Measurements from ENCODE around the gene E2F8.
A peak's percentile ranks its signal among the peaks of the same experiment; 100 is the strongest.

E2F8 gene

GRCh38 chr11:19208181-19208580, 32.6 kb downstream of the E2F8 start:
- 83% methylated on average over 2 of the region's 2 CpGs for WGBS

GRCh38 chr11:19204836-19205235, 35.9 kb downstream of the E2F8 start:
- H2AFZ ChIP-seq (ENCODE audit: low read depth, low read length) = no peak overlapping the region
- H3K27ac ChIP-seq (ENCODE audit: low read length, poor library complexity, severe bottlenecking) = no peak overlapping the region
- no peaks in the 10 kb centered on the region for H3K36me3 ChIP-seq (ENCODE audit: control insufficient read depth in 1 of 2, insufficient read depth in 2 of 2, low read depth in 1 of 2, low read length in 2 of 2)
- H2AK5ac ChIP-seq (ENCODE audit: low read length, severe bottlenecking) = no peak overlapping the region
- H3K79me1 ChIP-seq (replicated peaks; ENCODE audit: low read length, poor library complexity, severe bottlenecking) = no peaks in the 10 kb centered on the region
- H4K91ac ChIP-seq (ENCODE audit: low read length) = no peak overlapping the region
- no peak overlapping the region for H2BK12ac ChIP-seq (ENCODE audit: low read length in 2 of 2)
- peaks cover 12 to 39% of the 10 kb centered on the region in 2 experiments for H3K27me3 ChIP-seq (ENCODE audit: control insufficient read depth in 1 of 2, insufficient read depth in 1 of 2, low read length in 2 of 2)
- H3K4me3 ChIP-seq (ENCODE audit: insufficient read depth in 1 of 2, low read depth in 1 of 2, low read length in 2 of 2) = no peak overlapping the region
- no peak overlapping the region for H3K23ac ChIP-seq (ENCODE audit: low read length in 2 of 2)
- H3K4me1 ChIP-seq (ENCODE audit: control insufficient read depth, insufficient read depth, low read depth, low read length) = no peaks in the 10 kb centered on the region
- H4K8ac ChIP-seq (ENCODE audit: low read length) = no peak overlapping the region
- H3K9ac ChIP-seq (ENCODE audit: low read length) = no peak overlapping the region
- H3K4ac ChIP-seq (ENCODE audit: low read depth in 1 of 2, low read length in 2 of 2) = no peak overlapping the region
- no peak overlapping the region for H3K14ac ChIP-seq (ENCODE audit: low read length in 2 of 2)
- no peaks in the 10 kb centered on the region for H3K9me3 ChIP-seq (ENCODE audit: control insufficient read depth, low read length)
- no peak for DNase-seq
- H2BK120ac ChIP-seq (ENCODE audit: low read depth, low read length) = no peak overlapping the region
- H3K4me2 ChIP-seq (ENCODE audit: low read length, poor library complexity, severe bottlenecking) = no peak overlapping the region
- no CpG with 5 or more reads among the region's 5 CpGs for WGBS
- H3K18ac ChIP-seq (ENCODE audit: low read depth in 1 of 2, low read length in 2 of 2) = no peak overlapping the region
- no peak overlapping the region for H2BK5ac ChIP-seq (ENCODE audit: low read depth, low read length, poor library complexity, severe bottlenecking)
- no peak overlapping the region for H2BK15ac ChIP-seq (ENCODE audit: low read depth, poor library complexity, severe bottlenecking)

More at GRCh38 chr11:19208181-19208580, 32.6 kb downstream of the E2F8 start:
- Histone ChIP-seq H3K36me3 (ENCODE audit: control insufficient read depth in 1 of 2, insufficient read depth in 2 of 2, low read depth in 1 of 2, low read length in 2 of 2) (no peaks in the 10 kb centered on the region), H2AK5ac (ENCODE audit: low read length, severe bottlenecking) (no peak overlapping the region), H3K23ac (ENCODE audit: low read length in 2 of 2) (no peak overlapping the region), H3K9ac (ENCODE audit: low read length) (no peak overlapping the region), H3K4me3 (ENCODE audit: insufficient read depth in 1 of 2, low read depth in 1 of 2, low read length in 2 of 2) (no peak overlapping the region), H2BK12ac (ENCODE audit: low read length in 2 of 2) (no peak overlapping the region), H2BK15ac (ENCODE audit: low read depth, poor library complexity, severe bottlenecking) (no peak overlapping the region), H2BK5ac (ENCODE audit: low read depth, low read length, poor library complexity, severe bottlenecking) (no peak overlapping the region), H3K4me2 (ENCODE audit: low read length, poor library complexity, severe bottlenecking) (no peak overlapping the region), H4K91ac (ENCODE audit: low read length) (no peak overlapping the region), H3K18ac (ENCODE audit: low read depth in 1 of 2, low read length in 2 of 2) (no peak overlapping the region), H3K79me1 (replicated peaks; ENCODE audit: low read length, poor library complexity, severe bottlenecking) (no peaks in the 10 kb centered on the region), H3K4ac (ENCODE audit: low read depth in 1 of 2, low read length in 2 of 2) (no peak overlapping the region), H3K27ac (ENCODE audit: low read length, poor library complexity, severe bottlenecking) (no peak overlapping the region), H2AFZ (ENCODE audit: low read depth, low read length) (no peak overlapping the region), H3K27me3 (ENCODE audit: control insufficient read depth in 1 of 2, insufficient read depth in 1 of 2, low read length in 2 of 2) (peaks cover 13 to 58% of the 10 kb centered on the region in 2 experiments), H3K4me1 (ENCODE audit: control insufficient read depth, insufficient read depth, low read depth, low read length) (no peaks in the 10 kb centered on the region), H2BK120ac (ENCODE audit: low read depth, low read length) (no peak overlapping the region), H3K14ac (ENCODE audit: low read length in 2 of 2) (no peak overlapping the region), H3K9me3 (ENCODE audit: control insufficient read depth, low read length) (no peaks in the 10 kb centered on the region), H4K8ac (ENCODE audit: low read length) (no peak overlapping the region)
- DNase-seq = no peak

DNA sequence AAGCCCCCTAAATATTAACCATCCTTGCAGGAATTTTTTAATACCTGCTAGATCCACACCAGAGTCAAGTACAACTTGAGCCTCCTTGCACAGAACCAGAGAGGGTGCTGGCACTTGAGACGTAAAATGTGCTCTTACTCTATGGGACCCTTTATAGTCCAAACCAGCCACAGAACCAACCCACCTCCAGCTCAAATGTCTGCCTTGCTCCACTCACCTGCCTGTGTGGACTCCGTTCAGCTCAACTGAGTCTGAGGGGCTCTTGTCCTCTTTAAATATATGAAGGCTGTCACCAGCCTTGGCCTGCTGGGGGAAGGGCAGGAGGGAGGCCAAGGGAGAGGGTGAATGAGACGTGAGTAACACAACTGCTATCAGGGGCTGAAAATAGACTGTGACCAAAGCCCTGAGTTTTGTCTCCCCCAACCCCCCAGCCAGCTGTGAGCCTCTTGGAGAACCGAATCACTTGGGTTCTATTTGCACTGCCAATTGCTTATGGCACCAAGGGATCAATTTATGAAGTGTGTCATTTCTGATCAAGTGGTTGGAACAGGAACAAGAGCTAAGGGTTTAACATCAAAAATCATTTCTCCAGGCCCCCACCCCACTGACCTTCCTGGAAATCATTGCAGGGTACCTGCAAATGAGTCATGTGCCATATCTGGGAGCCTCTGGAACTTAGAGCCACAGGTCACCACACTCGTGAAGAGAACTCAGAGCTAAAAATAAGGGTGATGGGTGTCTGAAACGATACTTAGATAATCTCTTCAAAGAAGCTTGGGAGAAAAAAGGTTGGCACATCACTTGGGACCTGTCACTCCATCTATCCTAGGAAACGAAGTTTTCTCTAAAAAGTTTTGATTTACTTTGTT, 38.8 kb downstream of the E2F8 start, which contains the start of gene CSRP3:
Gene CSRP3, minus strand, starts transcription at position 247 of the 869 bp plus-strand sequence. CDS start 9,535 bp downstream, outside the sequence.
- Histone ChIP-seq H3K27me3 (ENCODE audit: control insufficient read depth in 1 of 2, insufficient read depth in 1 of 2, low read length in 2 of 2) (peaks cover 4 to 26% of the 10 kb centered on the region in 2 experiments), H4K91ac (ENCODE audit: low read length) (no peak within 1 kb of the TSS), H2AFZ (ENCODE audit: low read depth, low read length) (no peak within 1 kb of the TSS), H3K9ac (ENCODE audit: low read length) (peak within 1 kb of the TSS; percentile 28), H2AK5ac (ENCODE audit: low read length, severe bottlenecking) (no peak within 1 kb of the TSS), H3K4me2 (ENCODE audit: low read length, poor library complexity, severe bottlenecking) (no peak within 1 kb of the TSS), H3K18ac (ENCODE audit: low read depth in 1 of 2, low read length in 2 of 2) (no peak within 1 kb of the TSS), H3K27ac (ENCODE audit: low read length, poor library complexity, severe bottlenecking) (no peak within 1 kb of the TSS), H3K4ac (ENCODE audit: low read depth in 1 of 2, low read length in 2 of 2) (no peak within 1 kb of the TSS), H3K14ac (ENCODE audit: low read length in 2 of 2) (no peak within 1 kb of the TSS), H2BK120ac (ENCODE audit: low read depth, low read length) (no peak within 1 kb of the TSS), H2BK15ac (ENCODE audit: low read depth, poor library complexity, severe bottlenecking) (no peak within 1 kb of the TSS), H2BK5ac (ENCODE audit: low read depth, low read length, poor library complexity, severe bottlenecking) (no peak within 1 kb of the TSS), H3K4me1 (ENCODE audit: control insufficient read depth, insufficient read depth, low read depth, low read length) (no peaks in the 10 kb centered on the region), H3K4me3 (ENCODE audit: insufficient read depth in 1 of 2, low read depth in 1 of 2, low read length in 2 of 2) (no peak within 1 kb of the TSS), H3K23ac (ENCODE audit: low read length in 2 of 2) (no peak within 1 kb of the TSS), H3K9me3 (ENCODE audit: control insufficient read depth, low read length) (no peaks in the 10 kb centered on the region), H4K8ac (ENCODE audit: low read length) (no peak within 1 kb of the TSS), H2BK12ac (ENCODE audit: low read length in 2 of 2) (no peak within 1 kb of the TSS), H3K79me1 (replicated peaks; ENCODE audit: low read length, poor library complexity, severe bottlenecking) (no peaks in the 10 kb centered on the region), H3K36me3 (ENCODE audit: control insufficient read depth in 1 of 2, insufficient read depth in 2 of 2, low read depth in 1 of 2, low read length in 2 of 2) (no peaks in the 10 kb centered on the region)
- no peak for DNase-seq
- WGBS = 51% methylated on average over 5 of the region's 7 CpGs

DNA sequence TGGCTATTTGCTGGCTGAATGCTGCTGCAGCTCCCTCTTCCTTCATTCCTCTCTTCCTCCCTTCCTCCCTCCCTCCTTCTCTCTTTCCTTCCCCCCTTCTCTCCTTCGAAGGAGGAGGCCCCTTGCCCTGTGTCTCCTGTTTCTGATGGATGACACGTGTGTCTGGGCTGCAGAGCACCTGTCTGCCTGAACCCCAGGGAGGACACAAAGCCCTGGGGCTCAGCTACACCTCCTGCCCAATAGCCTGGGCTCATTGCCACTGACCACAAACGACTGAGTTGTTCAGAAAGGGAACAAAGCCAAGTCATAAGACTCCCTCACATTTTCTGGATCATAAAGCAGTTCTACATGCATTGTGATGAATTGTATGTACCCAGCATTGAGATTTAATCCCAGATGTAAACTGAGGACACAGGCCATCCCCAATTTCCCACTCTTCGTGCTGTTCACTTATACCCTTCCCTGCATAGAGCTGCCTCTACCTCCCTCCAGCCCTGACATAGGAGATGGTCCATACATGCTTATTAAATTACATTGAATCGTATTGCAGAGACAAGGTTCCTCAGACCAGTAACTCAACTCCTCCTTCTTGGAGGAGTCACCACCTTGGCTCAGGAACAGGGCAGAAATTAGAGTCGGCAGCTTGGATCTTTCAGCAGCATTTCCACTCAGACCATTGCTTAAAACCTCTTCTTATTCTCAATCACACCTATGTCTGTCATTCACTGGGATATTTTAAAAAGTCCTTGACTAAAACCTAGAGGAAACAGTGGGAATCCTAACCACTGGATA, 40.1 kb downstream of the E2F8 start:
- Histone ChIP-seq H2BK12ac (ENCODE audit: low read length in 2 of 2) (no peak overlapping the region), H2AK5ac (ENCODE audit: low read length, severe bottlenecking) (no peak overlapping the region), H2BK15ac (ENCODE audit: low read depth, poor library complexity, severe bottlenecking) (no peak overlapping the region), H2AFZ (ENCODE audit: low read depth, low read length) (no peak overlapping the region), H3K27me3 (ENCODE audit: control insufficient read depth in 1 of 2, insufficient read depth in 1 of 2, low read length in 2 of 2) (peaks cover 4 to 24% of the 10 kb centered on the region in 2 experiments), H3K4me2 (ENCODE audit: low read length, poor library complexity, severe bottlenecking) (no peak overlapping the region), H3K36me3 (ENCODE audit: control insufficient read depth in 1 of 2, insufficient read depth in 2 of 2, low read depth in 1 of 2, low read length in 2 of 2) (no peaks in the 10 kb centered on the region), H3K79me1 (replicated peaks; ENCODE audit: low read length, poor library complexity, severe bottlenecking) (no peaks in the 10 kb centered on the region), H3K18ac (ENCODE audit: low read depth in 1 of 2, low read length in 2 of 2) (no peak overlapping the region), H2BK120ac (ENCODE audit: low read depth, low read length) (no peak overlapping the region), H4K8ac (ENCODE audit: low read length) (no peak overlapping the region), H3K23ac (ENCODE audit: low read length in 2 of 2) (no peak overlapping the region), H3K27ac (ENCODE audit: low read length, poor library complexity, severe bottlenecking) (no peak overlapping the region), H4K91ac (ENCODE audit: low read length) (no peak overlapping the region), H3K4ac (ENCODE audit: low read depth in 1 of 2, low read length in 2 of 2) (no peak overlapping the region), H3K9me3 (ENCODE audit: control insufficient read depth, low read length) (no peaks in the 10 kb centered on the region), H2BK5ac (ENCODE audit: low read depth, low read length, poor library complexity, severe bottlenecking) (no peak overlapping the region), H3K4me1 (ENCODE audit: control insufficient read depth, insufficient read depth, low read depth, low read length) (no peaks in the 10 kb centered on the region), H3K4me3 (ENCODE audit: insufficient read depth in 1 of 2, low read depth in 1 of 2, low read length in 2 of 2) (peak overlapping the region in 1 of 2 experiments; percentile 28), H3K14ac (ENCODE audit: low read length in 2 of 2) (no peak overlapping the region), H3K9ac (ENCODE audit: low read length) (peak overlapping the region; percentile 28)
- no peak for DNase-seq
- WGBS = 72% methylated on average over 5 of the region's 6 CpGs
